Measurements from ENCODE around the gene OPN1MW3.
"Not testable (repeated sequence)": the region's sequence is repeated elsewhere in the genome, so short reads cannot be mapped to it uniquely, and the experiment has no call there.

Gene OPN1MW3

DNA sequence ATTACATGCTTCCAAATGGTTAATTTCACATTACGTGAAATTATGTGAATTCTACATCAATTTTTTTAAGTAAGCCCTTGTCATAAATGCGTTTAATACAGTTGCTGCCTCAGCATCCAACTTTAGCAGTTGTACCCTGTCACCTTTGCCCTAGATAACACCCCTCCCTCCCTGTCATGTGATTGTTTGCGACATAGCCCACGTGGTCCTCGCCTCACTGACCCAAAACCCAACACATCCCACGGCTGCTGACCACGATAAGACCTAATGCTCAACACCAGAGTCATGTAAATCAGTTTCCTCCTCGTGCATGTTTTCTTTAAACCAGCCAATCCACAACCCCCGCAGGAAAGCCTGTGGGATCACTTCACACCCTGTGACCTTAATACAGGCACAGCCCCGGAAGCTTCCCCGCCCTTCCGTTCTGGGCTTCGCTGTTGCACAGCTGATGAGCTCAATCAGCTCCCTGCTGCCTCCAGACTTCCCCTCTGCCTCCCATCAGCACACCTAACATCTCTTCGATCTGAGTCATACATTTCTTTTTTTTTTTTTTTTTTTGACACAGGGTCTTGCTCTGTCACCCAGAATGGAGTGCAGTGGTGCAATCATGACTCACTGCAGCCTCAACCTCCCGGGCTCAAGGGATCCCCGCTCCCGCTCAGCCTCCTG is 9.9 kb upstream of the OPN1MW3 start:
- not testable (repeated sequence) for H3K4me1 ChIP-seq (ENCODE audit: control insufficient read depth, insufficient read depth, low read length)

DNA sequence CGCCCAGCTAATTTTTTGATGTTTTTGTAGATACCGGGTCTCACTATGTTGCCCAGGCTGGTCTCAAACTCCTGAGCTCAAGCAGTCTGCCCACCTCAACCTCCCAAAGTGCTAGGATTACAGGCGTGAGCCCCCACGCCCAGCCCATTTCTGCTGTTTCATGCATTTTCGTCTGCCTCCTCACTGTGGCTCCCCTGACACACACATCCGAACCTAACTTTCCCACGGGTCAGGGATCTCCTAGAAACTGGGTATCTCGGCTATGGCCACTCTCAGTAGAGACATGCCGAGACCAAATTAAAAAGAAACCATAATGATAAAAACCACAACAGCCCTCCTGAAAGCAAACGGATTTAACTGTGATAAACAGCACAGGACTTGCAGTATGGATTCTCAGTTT is 9.3 kb upstream of the OPN1MW3 start:
- H3K27ac ChIP-seq (ENCODE audit: low read length); H3K27me3 ChIP-seq (ENCODE audit: control insufficient read depth in 1 of 2, insufficient read depth in 2 of 2, low read length in 2 of 2); H3K9me3 ChIP-seq (ENCODE audit: control insufficient read depth in 2 of 2, low read length in 2 of 2); H3K4me3 ChIP-seq (ENCODE audit: low read length in 2 of 2); H3K36me3 ChIP-seq (ENCODE audit: control insufficient read depth in 2 of 2, insufficient read depth in 2 of 2, low read length in 2 of 2); H3K4me1 ChIP-seq (ENCODE audit: control insufficient read depth, insufficient read depth, low read length); H3K9ac ChIP-seq (ENCODE audit: low read length in 2 of 2): not testable (repeated sequence)

More for the DNA sequence above, 9.9 kb upstream of the OPN1MW3 start:
- not testable (repeated sequence) for H3K9me3 ChIP-seq (ENCODE audit: control insufficient read depth in 2 of 2, low read length in 2 of 2); H3K27ac ChIP-seq (ENCODE audit: low read length); H3K9ac ChIP-seq (ENCODE audit: low read length in 2 of 2); H3K4me3 ChIP-seq (ENCODE audit: low read length in 2 of 2); H3K27me3 ChIP-seq (ENCODE audit: control insufficient read depth in 1 of 2, insufficient read depth in 2 of 2, low read length in 2 of 2); H3K36me3 ChIP-seq (ENCODE audit: control insufficient read depth in 2 of 2, insufficient read depth in 2 of 2, low read length in 2 of 2)

- not testable (repeated sequence) for H3K27me3 ChIP-seq (ENCODE audit: control insufficient read depth in 1 of 2, insufficient read depth in 2 of 2, low read length in 2 of 2); H3K27ac ChIP-seq (ENCODE audit: low read length); H3K9ac ChIP-seq (ENCODE audit: low read length in 2 of 2); H3K36me3 ChIP-seq (ENCODE audit: control insufficient read depth in 2 of 2, insufficient read depth in 2 of 2, low read length in 2 of 2); H3K4me3 ChIP-seq (ENCODE audit: low read length in 2 of 2); H3K9me3 ChIP-seq (ENCODE audit: control insufficient read depth in 2 of 2, low read length in 2 of 2); H3K4me1 ChIP-seq (ENCODE audit: control insufficient read depth, insufficient read depth, low read length)
These were observed 1.3 kb downstream of the OPN1MW3 start for GRCh38 chrX:154258711-154259110.

DNA sequence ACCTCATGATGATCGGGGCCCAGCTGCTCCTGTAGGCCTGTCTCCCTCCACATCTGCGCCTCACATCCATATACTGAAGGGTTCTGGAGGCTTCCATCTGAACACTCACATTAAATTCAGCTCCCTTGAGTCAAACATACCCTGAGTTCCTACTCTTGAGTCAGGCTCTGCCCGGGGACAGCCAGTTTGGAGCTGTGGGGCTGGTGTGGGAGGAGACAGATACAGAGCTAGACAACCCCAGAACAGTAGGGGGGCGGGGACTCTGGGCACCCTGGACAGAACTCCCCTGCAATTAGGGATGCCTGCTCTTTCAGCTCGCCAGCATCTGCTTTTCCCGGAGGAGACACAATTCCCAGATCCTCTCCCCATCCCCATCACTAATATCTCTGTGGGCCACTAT is 5.7 kb downstream of the OPN1MW3 start:
- not testable (repeated sequence) for H3K9ac ChIP-seq (ENCODE audit: low read length in 2 of 2); H3K36me3 ChIP-seq (ENCODE audit: control insufficient read depth in 2 of 2, insufficient read depth in 2 of 2, low read length in 2 of 2); H3K4me3 ChIP-seq (ENCODE audit: low read length in 2 of 2); H3K4me1 ChIP-seq (ENCODE audit: control insufficient read depth, insufficient read depth, low read length); H3K9me3 ChIP-seq (ENCODE audit: control insufficient read depth in 2 of 2, low read length in 2 of 2); H3K27ac ChIP-seq (ENCODE audit: low read length); H3K27me3 ChIP-seq (ENCODE audit: control insufficient read depth in 1 of 2, insufficient read depth in 2 of 2, low read length in 2 of 2)

GRCh38 chrX:154269245-154269644 is 11.9 kb downstream of the OPN1MW3 start:
- not testable (repeated sequence) for H3K36me3 ChIP-seq (ENCODE audit: control insufficient read depth in 2 of 2, insufficient read depth in 2 of 2, low read length in 2 of 2); H3K9me3 ChIP-seq (ENCODE audit: control insufficient read depth in 2 of 2, low read length in 2 of 2); H3K4me1 ChIP-seq (ENCODE audit: control insufficient read depth, insufficient read depth, low read length); H3K27me3 ChIP-seq (ENCODE audit: control insufficient read depth in 1 of 2, insufficient read depth in 2 of 2, low read length in 2 of 2); H3K4me3 ChIP-seq (ENCODE audit: low read length in 2 of 2); H3K27ac ChIP-seq (ENCODE audit: low read length); H3K9ac ChIP-seq (ENCODE audit: low read length in 2 of 2)

DNA sequence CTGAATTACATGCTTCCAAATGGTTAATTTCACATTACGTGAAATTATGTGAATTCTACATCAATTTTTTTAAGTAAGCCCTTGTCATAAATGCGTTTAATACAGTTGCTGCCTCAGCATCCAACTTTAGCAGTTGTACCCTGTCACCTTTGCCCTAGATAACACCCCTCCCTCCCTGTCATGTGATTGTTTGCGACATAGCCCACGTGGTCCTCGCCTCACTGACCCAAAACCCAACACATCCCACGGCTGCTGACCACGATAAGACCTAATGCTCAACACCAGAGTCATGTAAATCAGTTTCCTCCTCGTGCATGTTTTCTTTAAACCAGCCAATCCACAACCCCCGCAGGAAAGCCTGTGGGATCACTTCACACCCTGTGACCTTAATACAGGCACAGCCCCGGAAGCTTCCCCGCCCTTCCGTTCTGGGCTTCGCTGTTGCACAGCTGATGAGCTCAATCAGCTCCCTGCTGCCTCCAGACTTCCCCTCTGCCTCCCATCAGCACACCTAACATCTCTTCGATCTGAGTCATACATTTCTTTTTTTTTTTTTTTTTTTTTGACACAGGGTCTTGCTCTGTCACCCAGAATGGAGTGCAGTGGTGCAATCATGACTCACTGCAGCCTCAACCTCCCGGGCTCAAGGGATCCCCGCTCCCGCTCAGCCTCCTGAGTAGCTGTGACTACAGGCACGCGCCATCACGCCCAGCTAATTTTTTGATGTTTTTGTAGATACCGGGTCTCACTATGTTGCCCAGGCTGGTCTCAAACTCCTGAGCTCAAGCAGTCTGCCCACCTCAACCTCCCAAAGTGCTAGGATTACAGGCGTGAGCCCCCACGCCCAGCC is 27.3 kb downstream of the OPN1MW3 start:
- not testable (repeated sequence) for H3K27ac ChIP-seq (ENCODE audit: low read length); H3K36me3 ChIP-seq (ENCODE audit: control insufficient read depth in 2 of 2, insufficient read depth in 2 of 2, low read length in 2 of 2); H3K4me1 ChIP-seq (ENCODE audit: control insufficient read depth, insufficient read depth, low read length)

DNA sequence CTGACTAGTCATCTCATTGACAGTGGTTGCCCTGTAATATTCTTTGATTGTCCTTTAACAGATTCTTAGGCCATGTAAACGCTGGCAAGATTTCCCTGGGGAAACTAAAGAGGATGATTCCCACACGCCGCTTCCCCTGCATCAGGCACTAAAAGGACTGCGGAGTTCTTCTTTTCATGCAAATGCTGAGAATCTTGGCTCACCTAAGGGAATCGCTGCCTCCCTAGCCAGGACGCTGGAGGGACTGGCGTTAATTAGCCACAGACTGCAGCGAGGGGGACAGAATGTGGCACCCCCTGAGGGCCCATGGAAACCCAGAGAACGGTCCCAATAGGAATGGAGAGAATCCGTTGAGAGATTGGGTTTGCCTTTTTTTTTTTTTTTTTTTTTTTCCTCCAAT is 29.0 kb downstream of the OPN1MW3 start:
- H3K4me1 ChIP-seq (ENCODE audit: control insufficient read depth, insufficient read depth, low read length); H3K27ac ChIP-seq (ENCODE audit: low read length); H3K9me3 ChIP-seq (ENCODE audit: control insufficient read depth in 2 of 2, low read length in 2 of 2); H3K36me3 ChIP-seq (ENCODE audit: control insufficient read depth in 2 of 2, insufficient read depth in 2 of 2, low read length in 2 of 2); H3K9ac ChIP-seq (ENCODE audit: low read length in 2 of 2); H3K4me3 ChIP-seq (ENCODE audit: low read length in 2 of 2); H3K27me3 ChIP-seq (ENCODE audit: control insufficient read depth in 1 of 2, insufficient read depth in 2 of 2, low read length in 2 of 2): not testable (repeated sequence)

More for the DNA sequence above, 27.3 kb downstream of the OPN1MW3 start:
- H3K9me3 ChIP-seq (ENCODE audit: control insufficient read depth in 2 of 2, low read length in 2 of 2); H3K27me3 ChIP-seq (ENCODE audit: control insufficient read depth in 1 of 2, insufficient read depth in 2 of 2, low read length in 2 of 2); H3K4me3 ChIP-seq (ENCODE audit: low read length in 2 of 2); H3K9ac ChIP-seq (ENCODE audit: low read length in 2 of 2): not testable (repeated sequence)

- H3K4me1 ChIP-seq (ENCODE audit: control insufficient read depth, insufficient read depth, low read length): no peaks in the 10 kb centered on the region
- H3K4me3 ChIP-seq (ENCODE audit: low read length in 2 of 2): no peak within 1 kb of the TSS
- no peaks in the 10 kb centered on the region for H3K9me3 ChIP-seq (ENCODE audit: control insufficient read depth in 2 of 2, low read length in 2 of 2)
- no peaks in the 10 kb centered on the region for H3K36me3 ChIP-seq (ENCODE audit: control insufficient read depth in 2 of 2, insufficient read depth in 2 of 2, low read length in 2 of 2)
- no peaks in the 10 kb centered on the region for H3K27me3 ChIP-seq (ENCODE audit: control insufficient read depth in 1 of 2, insufficient read depth in 2 of 2, low read length in 2 of 2)
- no peak within 1 kb of the TSS for H3K27ac ChIP-seq (ENCODE audit: low read length)
- no peak within 1 kb of the TSS for H3K9ac ChIP-seq (ENCODE audit: low read length in 2 of 2)
These were observed 37.6 kb downstream of the OPN1MW3 start, which contains the start of gene TEX28 for GRCh38 chrX:154294791-154295574. TEX28 (minus strand) TSS chrX:154295124; CDS start chrX:154292117, 3,007 bp downstream.

DNA sequence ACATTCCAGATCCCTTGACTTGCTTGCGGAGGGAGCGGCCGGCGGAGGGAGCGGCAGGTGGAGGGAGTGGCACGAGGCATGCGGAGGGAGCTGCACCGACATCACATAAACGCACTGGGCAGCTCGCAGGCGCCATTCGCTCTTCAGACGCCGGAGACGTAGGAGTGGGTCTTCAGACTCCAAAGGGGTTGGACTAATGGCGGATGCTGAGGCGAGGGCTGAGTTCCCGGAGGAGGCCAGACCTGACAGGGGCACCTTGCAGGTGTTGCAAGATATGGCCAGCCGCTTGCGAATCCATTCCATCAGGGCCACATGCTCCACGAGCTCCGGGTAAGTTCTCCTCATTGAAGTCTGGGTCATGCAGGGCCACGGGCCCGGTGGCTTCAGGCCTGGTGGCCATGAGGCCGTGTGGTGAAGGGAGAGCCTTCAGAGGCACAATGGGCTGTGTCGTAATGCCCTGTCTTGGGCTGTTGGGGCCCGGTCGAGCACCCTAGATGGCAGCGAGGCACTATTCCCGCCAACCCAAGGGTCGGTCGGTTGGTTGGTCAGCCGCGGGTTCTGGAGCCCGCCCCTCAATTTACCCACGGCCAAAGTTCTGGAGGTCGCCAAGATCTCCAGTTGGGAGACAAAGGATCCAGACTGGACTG is 38.4 kb downstream of the OPN1MW3 start, which contains the start of gene TKTL1:
TKTL1 (plus strand) TSS at position 132 of the 647 bp plus-strand sequence; CDS start at position 197, 65 bp downstream.
- no peaks in the 10 kb centered on the region for H3K36me3 ChIP-seq (ENCODE audit: control insufficient read depth in 2 of 2, insufficient read depth in 2 of 2, low read length in 2 of 2)
- H3K9me3 ChIP-seq (ENCODE audit: control insufficient read depth in 2 of 2, low read length in 2 of 2): no peaks in the 10 kb centered on the region
- no peak within 1 kb of the TSS for H3K4me3 ChIP-seq (ENCODE audit: low read length in 2 of 2)
- H3K4me1 ChIP-seq (ENCODE audit: control insufficient read depth, insufficient read depth, low read length): no peaks in the 10 kb centered on the region
- no peak within 1 kb of the TSS for H3K27ac ChIP-seq (ENCODE audit: low read length)
- H3K27me3 ChIP-seq (ENCODE audit: control insufficient read depth in 1 of 2, insufficient read depth in 2 of 2, low read length in 2 of 2): no peaks in the 10 kb centered on the region
- H3K9ac ChIP-seq (ENCODE audit: low read length in 2 of 2): no peak within 1 kb of the TSS

GRCh38 chrX:154296731-154297130 is 39.3 kb downstream of the OPN1MW3 start:
- Histone ChIP-seq H3K4me3 (ENCODE audit: low read length in 2 of 2) (no peak overlapping the region), H3K36me3 (ENCODE audit: control insufficient read depth in 2 of 2, insufficient read depth in 2 of 2, low read length in 2 of 2) (no peaks in the 10 kb centered on the region), H3K4me1 (ENCODE audit: control insufficient read depth, insufficient read depth, low read length) (no peaks in the 10 kb centered on the region), H3K9me3 (ENCODE audit: control insufficient read depth in 2 of 2, low read length in 2 of 2) (no peaks in the 10 kb centered on the region), H3K9ac (ENCODE audit: low read length in 2 of 2) (no peak overlapping the region), H3K27me3 (ENCODE audit: control insufficient read depth in 1 of 2, insufficient read depth in 2 of 2, low read length in 2 of 2) (no peaks in the 10 kb centered on the region), H3K27ac (ENCODE audit: low read length) (no peak overlapping the region)
